Lower lobe of right lung (tissue), 2 donors: ENCODE data around the gene RECQL5. TPM values are rescaled to one million over a fixed set of nuclear protein-coding genes. Genes with fewer than 3 reads are reported as not detected.

ENCODE experiments used
- ATAC-seq, 2 donors: fragments of 200-7000 bp; cut with Tn5 transposase; one replicate each; pipeline ENCODE4 v1.9.1; 2020 to 2022; ENCODE audit warnings: mild to moderate bottlenecking in 2 of 2, moderate library complexity in 2 of 2
- DNase-seq: peaks from one replicate; pipeline ENCODE4 v3.0.0-alpha.2; 2020
- H3K27ac ChIP-seq: fragments of 200-600 bp; one replicate; pipeline ENCODE4 v1.8.0; 2022
- H3K27me3 ChIP-seq: fragments of 200-600 bp; one replicate; pipeline ENCODE4 v1.8.0; 2022; ENCODE audit warnings: low read depth
- H3K36me3 ChIP-seq: fragments of 200-600 bp; one replicate; pipeline ENCODE4 v1.8.0; 2022; ENCODE audit warnings: mild to moderate bottlenecking
- H3K4me1 ChIP-seq: fragments of 200-600 bp; one replicate; pipeline ENCODE4 v1.8.0; 2022
- H3K4me3 ChIP-seq: fragments of 200-600 bp; one replicate; pipeline ENCODE4 v1.8.0; 2022; ENCODE audit warnings: mild to moderate bottlenecking
- H3K9me3 ChIP-seq: fragments of 200-600 bp; one replicate; pipeline ENCODE4 v1.8.0; 2022
- CTCF ChIP-seq: fragments of 200-600 bp; IDR thresholded peaks from one replicate; pipeline ENCODE4 v1.8.0; 2022; ENCODE audit warnings: antibody characterized with exemption, mild to moderate bottlenecking
- intact Hi-C: fragments of 100-400 bp; cut with DNase I; formaldehyde crosslinking; loops from one replicate; pipeline ENCODE4 v1.11.0; 2022
- total RNA-seq: library from RNA; stranded (reverse); fragmentation: NEBNext Ultra II Directional; extraction: Animal tissue kit (Norgen Biotek cat#: 25700); gene quantifications from one replicate; pipeline ENCODE4 v1.2.1, GENCODE V29; 2021
- donor health status: DM: no; HTN: yes; CAD: no; lungs with severe emphysema.

The RECQL5 gene
- total RNA-seq, 1 donor from 2014 or later = 39.4 TPM

- Histone ChIP-seq H3K36me3 (peaks cover 51% of the 10 kb centered on the region), H3K9me3 (no peaks in the 10 kb centered on the region), H3K27ac (peak overlapping the region; percentile 92), H3K27me3 (no peaks in the 10 kb centered on the region), H3K4me1 (peaks cover 28% of the 10 kb centered on the region), H3K4me3 (peak overlapping the region; percentile 70)
- no peak for TF ChIP-seq CTCF
- ATAC-seq = no peak
- DNase-seq = no peak
- intact Hi-C loops = no loop called here
These were observed 871 bp upstream of the RECQL5 start for GRCh38 chr17:75667825-75668224.

- Histone ChIP-seq H3K27me3 (no peaks in the 10 kb centered on the region), H3K9me3 (no peaks in the 10 kb centered on the region), H3K4me3 (peak overlapping the region; percentile 70), H3K4me1 (peaks cover 28% of the 10 kb centered on the region), H3K27ac (no peak overlapping the region), H3K36me3 (peaks cover 51% of the 10 kb centered on the region)
- intact Hi-C loops = no loop called here
- no peak for TF ChIP-seq CTCF
- DNase-seq = no peak
- ATAC-seq = no peak
These were observed 973 bp downstream of the RECQL5 start for GRCh38 chr17:75665981-75666380.

GRCh38 chr17:75664099-75664549 lies 2.8 kb downstream of the RECQL5 start:
- Histone ChIP-seq H3K36me3 (peaks cover 49% of the 10 kb centered on the region), H3K4me3 (no peak overlapping the region), H3K4me1 (peaks cover 28% of the 10 kb centered on the region), H3K27me3 (no peaks in the 10 kb centered on the region), H3K27ac (no peak overlapping the region), H3K9me3 (no peaks in the 10 kb centered on the region)
- TF ChIP-seq CTCF = no peak
- DNase-seq = no peak
- ATAC-seq = no peak
- intact Hi-C loops = no loop called here

GRCh38 chr17:75662511-75662910 lies 4.4 kb downstream of the RECQL5 start:
- H3K27me3 ChIP-seq = no peaks in the 10 kb centered on the region
- no peak overlapping the region for H3K27ac ChIP-seq
- intact Hi-C loops = no loop called here
- peaks cover 46% of the 10 kb centered on the region for H3K36me3 ChIP-seq
- no peak overlapping the region for H3K4me3 ChIP-seq
- ATAC-seq = no peak
- no peaks in the 10 kb centered on the region for H3K9me3 ChIP-seq
- no peak for DNase-seq
- TF ChIP-seq CTCF = no peak
- H3K4me1 ChIP-seq = peaks cover 16% of the 10 kb centered on the region

DNA sequence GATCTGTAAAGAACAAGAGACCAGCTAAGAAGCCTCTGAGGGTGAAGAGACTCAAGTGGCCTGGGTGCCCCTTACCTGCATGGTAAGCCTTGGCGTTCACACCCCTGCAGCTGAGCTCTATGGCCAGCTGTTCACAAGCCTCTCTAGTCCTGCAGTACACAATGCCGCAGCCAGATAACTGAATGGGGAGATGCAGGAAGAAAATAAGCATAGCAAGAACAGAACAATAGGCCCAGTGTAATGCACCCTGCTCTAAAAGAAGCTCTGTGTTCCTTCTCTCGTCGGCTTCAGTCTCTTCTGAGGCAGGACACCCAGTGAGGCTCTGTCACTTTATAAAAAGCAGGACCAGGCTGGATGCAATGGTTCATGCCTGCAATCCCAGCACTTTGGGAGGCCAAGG lies 5.4 kb downstream of the RECQL5 start:
- H3K9me3 ChIP-seq = no peaks in the 10 kb centered on the region
- TF ChIP-seq CTCF = no peak
- H3K36me3 ChIP-seq = peaks cover 51% of the 10 kb centered on the region
- no peak overlapping the region for H3K4me3 ChIP-seq
- DNase-seq (no peak), ATAC-seq (no peak)
- peaks cover 14% of the 10 kb centered on the region for H3K4me1 ChIP-seq
- intact Hi-C loops = no loop called here
- H3K27me3 ChIP-seq = no peaks in the 10 kb centered on the region
- no peak overlapping the region for H3K27ac ChIP-seq

GRCh38 chr17:75658237-75658636 lies 8.7 kb downstream of the RECQL5 start:
- ATAC-seq (no peak), DNase-seq (no peak)
- peaks cover 71% of the 10 kb centered on the region for H3K36me3 ChIP-seq

More at GRCh38 chr17:75658237-75658636, 8.7 kb downstream of the RECQL5 start:
- Histone ChIP-seq H3K9me3 (no peaks in the 10 kb centered on the region), H3K27me3 (no peaks in the 10 kb centered on the region), H3K4me3 (no peak overlapping the region), H3K4me1 (no peaks in the 10 kb centered on the region), H3K27ac (no peak overlapping the region)
- intact Hi-C loops = no loop called here
- TF ChIP-seq CTCF = no peak
